Ishikawa (cell line): ENCODE measurements around the gene DLK2.

Experiments
- CREB1 ChIP-seq: IDR thresholded peaks from 2 replicates; pipeline ENCODE4 v1.6.1; 2012; ENCODE audit warnings: low read depth
- EGR1 ChIP-seq: IDR thresholded peaks from 2 replicates; pipeline ENCODE4 v1.6.1; 2012
- EP300 ChIP-seq: IDR thresholded peaks from 2 replicates; pipeline ENCODE4 v1.6.1; 2012; ENCODE audit warnings: borderline replicate concordance
- RAD21 ChIP-seq: IDR thresholded peaks from 2 replicates; pipeline ENCODE4 v1.6.1; 2012; ENCODE audit warnings: low read depth
- TAF1 ChIP-seq: IDR thresholded peaks from 2 replicates; pipeline ENCODE4 v1.6.1; 2012; ENCODE audit warnings: low read depth, mild to moderate bottlenecking
- YY1 ChIP-seq: IDR thresholded peaks from 2 replicates; pipeline ENCODE4 v1.6.1; 2012; ENCODE audit warnings: low read depth
- ZBTB7A ChIP-seq: IDR thresholded peaks from 2 replicates; pipeline ENCODE4 v1.6.1; 2012; ENCODE audit warnings: low read depth
- TF ChIP-seq, protein P1 (sequence below): IDR thresholded peaks from 2 replicates; pipeline ENCODE4 v1.6.1; 2012
- TF ChIP-seq, protein P2 (sequence below): IDR thresholded peaks from 2 replicates; pipeline ENCODE4 v1.6.1; 2012; ENCODE audit warnings: low read depth, mild to moderate bottlenecking

DNA sequence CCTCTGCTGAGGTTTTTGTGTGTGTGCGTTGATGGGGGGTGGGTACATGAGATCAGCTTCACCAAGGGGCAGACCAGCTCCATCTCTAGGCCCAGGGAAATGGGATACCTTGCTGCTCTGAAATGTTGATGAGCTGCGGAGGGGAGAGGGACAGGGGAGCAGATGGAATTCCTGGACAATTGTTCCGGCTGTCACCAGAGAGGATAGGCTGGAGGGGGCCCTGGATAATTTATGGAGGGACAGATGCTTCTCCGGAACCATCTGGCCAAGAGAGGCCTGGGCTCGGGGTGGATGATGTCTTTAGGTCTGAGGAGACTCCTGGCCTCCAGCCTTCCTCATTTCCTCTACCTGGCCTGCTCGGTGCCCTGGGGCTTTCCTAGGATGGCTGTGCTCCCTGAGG is 20.2 kb upstream of the DLK2 start:
- TF ChIP-seq, protein P1, sequence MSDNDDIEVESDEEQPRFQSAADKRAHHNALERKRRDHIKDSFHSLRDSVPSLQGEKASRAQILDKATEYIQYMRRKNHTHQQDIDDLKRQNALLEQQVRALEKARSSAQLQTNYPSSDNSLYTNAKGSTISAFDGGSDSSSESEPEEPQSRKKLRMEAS, result no peak
- TF ChIP-seq EP300 (no peak), CREB1 (no peak), YY1 (no peak), EGR1 (no peak), ZBTB7A (no peak), RAD21 (no peak), TAF1 (no peak)
- TF ChIP-seq, protein P2, sequence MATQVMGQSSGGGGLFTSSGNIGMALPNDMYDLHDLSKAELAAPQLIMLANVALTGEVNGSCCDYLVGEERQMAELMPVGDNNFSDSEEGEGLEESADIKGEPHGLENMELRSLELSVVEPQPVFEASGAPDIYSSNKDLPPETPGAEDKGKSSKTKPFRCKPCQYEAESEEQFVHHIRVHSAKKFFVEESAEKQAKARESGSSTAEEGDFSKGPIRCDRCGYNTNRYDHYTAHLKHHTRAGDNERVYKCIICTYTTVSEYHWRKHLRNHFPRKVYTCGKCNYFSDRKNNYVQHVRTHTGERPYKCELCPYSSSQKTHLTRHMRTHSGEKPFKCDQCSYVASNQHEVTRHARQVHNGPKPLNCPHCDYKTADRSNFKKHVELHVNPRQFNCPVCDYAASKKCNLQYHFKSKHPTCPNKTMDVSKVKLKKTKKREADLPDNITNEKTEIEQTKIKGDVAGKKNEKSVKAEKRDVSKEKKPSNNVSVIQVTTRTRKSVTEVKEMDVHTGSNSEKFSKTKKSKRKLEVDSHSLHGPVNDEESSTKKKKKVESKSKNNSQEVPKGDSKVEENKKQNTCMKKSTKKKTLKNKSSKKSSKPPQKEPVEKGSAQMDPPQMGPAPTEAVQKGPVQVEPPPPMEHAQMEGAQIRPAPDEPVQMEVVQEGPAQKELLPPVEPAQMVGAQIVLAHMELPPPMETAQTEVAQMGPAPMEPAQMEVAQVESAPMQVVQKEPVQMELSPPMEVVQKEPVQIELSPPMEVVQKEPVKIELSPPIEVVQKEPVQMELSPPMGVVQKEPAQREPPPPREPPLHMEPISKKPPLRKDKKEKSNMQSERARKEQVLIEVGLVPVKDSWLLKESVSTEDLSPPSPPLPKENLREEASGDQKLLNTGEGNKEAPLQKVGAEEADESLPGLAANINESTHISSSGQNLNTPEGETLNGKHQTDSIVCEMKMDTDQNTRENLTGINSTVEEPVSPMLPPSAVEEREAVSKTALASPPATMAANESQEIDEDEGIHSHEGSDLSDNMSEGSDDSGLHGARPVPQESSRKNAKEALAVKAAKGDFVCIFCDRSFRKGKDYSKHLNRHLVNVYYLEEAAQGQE, result no peak
